Ovary (tissue), 3 donors: Measurements from ENCODE around the gene ARFIP1.

Experiments used
- EP300 ChIP-seq: sonication (generic); formaldehyde crosslinking; IDR thresholded peaks from one replicate; pipeline ENCODE4 v1.6.1; 2017; ENCODE audit warnings: antibody characterized with exemption
- POLR2A ChIP-seq: fragments of 450-650 bp; IDR thresholded peaks from one replicate; pipeline ENCODE4 v1.6.1; 2017; ENCODE audit warnings: antibody characterized with exemption, mild to moderate bottlenecking, moderate library complexity
- TF ChIP-seq, protein P1 (sequence below), 3 donors: fragments of 450-650 bp in 2 of 3; fragments of 200-600 bp in 1 of 3; IDR thresholded peaks; one replicate each; pipeline versions ENCODE4 v1.5.1 to v1.8.0; 2016 to 2022; ENCODE audit warnings: antibody characterized with exemption in 3 of 3, mild to moderate bottlenecking in 1 of 3
- donor health status: DM: no; HTN: no; CAD: no.

DNA sequence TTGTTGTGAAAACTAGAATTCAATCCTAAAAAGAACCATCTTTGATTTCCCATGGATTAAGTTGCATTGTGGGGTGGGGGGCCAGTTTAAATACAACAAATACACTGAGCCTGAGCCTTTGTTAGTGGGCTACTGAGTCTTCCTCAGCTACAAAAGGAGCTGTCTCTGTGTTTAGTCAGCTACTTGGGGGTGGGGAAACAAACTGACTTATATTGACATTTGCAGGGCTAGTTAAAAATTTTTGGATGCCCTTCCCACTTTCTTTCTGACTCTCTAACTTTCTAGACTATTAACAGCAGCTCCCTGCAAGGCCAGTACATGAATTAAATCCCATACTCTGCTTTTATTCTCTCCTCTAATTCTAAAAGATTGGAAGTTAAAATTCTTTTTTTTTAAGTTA lies 123.9 kb downstream of the ARFIP1 start:
- TF ChIP-seq POLR2A (no peak), EP300 (no peak)
- TF ChIP-seq, protein P1, sequence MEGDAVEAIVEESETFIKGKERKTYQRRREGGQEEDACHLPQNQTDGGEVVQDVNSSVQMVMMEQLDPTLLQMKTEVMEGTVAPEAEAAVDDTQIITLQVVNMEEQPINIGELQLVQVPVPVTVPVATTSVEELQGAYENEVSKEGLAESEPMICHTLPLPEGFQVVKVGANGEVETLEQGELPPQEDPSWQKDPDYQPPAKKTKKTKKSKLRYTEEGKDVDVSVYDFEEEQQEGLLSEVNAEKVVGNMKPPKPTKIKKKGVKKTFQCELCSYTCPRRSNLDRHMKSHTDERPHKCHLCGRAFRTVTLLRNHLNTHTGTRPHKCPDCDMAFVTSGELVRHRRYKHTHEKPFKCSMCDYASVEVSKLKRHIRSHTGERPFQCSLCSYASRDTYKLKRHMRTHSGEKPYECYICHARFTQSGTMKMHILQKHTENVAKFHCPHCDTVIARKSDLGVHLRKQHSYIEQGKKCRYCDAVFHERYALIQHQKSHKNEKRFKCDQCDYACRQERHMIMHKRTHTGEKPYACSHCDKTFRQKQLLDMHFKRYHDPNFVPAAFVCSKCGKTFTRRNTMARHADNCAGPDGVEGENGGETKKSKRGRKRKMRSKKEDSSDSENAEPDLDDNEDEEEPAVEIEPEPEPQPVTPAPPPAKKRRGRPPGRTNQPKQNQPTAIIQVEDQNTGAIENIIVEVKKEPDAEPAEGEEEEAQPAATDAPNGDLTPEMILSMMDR (IDR thresholded peaks at IDR 0.05), result no peak
